Stimulated activated CD4-positive, alpha-beta T cell treated with anti-CD3 and anti-CD28 coated beads, Interleukin-15, amount 100 ng/mL, for 48 hours (primary cell): ENCODE data around the gene ARHGAP42.
"Not testable (repeated sequence)": the region's sequence is repeated elsewhere in the genome, so short reads cannot be mapped to it uniquely, and the experiment has no call there.

Experiments used
- DNase-seq, 2 donors: peaks; one replicate each; pipeline ENCODE4 v3.0.0-alpha.2; 2020; ENCODE audit warnings: low read depth in 2 of 2

ARHGAP42 gene

GRCh38 chr11:100719809-100720221 is 32.7 kb downstream of the ARHGAP42 start:
- no peak for DNase-seq

GRCh38 chr11:100726680-100727079 is 39.6 kb downstream of the ARHGAP42 start:
- DNase-seq: no peak

DNA sequence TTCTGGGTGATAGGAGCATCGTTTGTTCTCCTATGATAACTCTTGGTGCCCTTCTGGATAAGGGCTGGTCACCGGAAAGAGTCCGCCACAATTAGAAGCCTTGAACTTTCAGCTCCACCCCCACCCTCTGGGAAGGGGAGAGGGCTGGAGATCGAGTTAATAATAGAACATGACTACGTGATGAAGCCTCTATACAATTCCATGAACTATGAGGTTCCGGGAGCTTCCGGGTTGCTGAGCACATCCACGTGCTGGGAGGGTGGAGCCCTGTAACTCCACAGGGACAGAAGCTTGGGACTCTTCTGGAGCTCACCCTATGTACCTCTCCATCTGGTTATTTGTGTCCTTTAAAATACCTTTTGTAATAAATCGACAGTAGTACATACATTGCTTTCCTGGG is 40.3 kb downstream of the ARHGAP42 start:
- DNase-seq: no peak

DNA sequence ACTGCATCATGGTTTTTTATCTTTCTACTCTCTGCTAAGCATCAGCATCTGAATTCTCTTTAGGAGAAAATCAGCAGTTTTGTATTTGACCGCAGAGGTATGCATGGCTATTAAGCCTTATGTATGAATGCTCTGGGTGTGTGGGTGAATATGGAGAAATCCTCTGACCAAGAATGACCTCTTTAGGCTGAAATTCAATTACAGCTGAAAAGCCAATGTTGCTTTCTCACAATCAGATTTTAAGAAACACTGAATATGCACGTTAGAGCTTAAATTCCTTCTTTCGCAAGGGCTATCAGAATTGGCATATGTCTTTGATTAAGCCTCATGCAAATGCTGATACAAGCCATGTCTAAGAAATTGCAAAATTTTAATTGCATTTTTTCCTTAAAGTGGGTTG is 43.2 kb downstream of the ARHGAP42 start:
- DNase-seq: no peak

- DNase-seq: no peak
Observed at GRCh38 chr11:100731471-100731870, 44.4 kb downstream of the ARHGAP42 start.

- no peak for DNase-seq
Observed at GRCh38 chr11:100732949-100733348, 45.9 kb downstream of the ARHGAP42 start.

DNA sequence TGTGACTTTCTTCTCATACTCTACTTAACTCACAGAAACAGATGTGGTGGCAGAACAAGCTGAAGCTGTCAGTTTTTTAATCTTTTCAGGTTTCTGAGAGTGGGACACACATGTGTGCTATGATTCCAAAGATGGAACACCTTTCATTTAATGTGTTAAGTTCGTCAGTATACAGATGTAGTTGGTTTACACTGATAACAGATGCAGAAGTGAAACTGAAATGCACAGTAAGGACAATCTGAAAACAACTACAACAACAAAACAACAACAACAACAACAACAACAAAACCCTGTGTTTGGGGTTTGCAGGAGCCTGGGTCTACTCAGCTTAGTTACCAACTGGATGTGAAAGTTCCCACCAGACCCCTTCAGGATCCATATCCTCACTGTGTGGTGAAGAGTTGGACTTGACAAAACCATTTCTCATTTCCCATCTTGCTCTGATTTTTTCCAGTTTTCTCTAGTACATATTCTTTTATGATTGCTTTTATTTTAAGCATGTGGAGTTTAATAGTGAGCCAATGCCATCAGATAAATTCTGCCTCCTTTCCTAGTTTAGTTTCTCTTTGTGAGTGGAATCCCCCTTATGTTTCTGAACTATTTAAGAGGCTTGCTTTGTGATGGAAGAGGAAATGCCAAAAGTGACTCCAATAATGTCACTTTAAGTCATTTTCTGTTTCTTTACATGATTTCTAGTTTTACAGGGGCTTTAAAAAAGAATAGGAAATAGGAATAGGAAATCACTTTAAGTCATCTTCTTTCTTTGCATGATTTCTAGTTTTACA is 47.8 kb downstream of the ARHGAP42 start:
- DNase-seq: no peak

DNA sequence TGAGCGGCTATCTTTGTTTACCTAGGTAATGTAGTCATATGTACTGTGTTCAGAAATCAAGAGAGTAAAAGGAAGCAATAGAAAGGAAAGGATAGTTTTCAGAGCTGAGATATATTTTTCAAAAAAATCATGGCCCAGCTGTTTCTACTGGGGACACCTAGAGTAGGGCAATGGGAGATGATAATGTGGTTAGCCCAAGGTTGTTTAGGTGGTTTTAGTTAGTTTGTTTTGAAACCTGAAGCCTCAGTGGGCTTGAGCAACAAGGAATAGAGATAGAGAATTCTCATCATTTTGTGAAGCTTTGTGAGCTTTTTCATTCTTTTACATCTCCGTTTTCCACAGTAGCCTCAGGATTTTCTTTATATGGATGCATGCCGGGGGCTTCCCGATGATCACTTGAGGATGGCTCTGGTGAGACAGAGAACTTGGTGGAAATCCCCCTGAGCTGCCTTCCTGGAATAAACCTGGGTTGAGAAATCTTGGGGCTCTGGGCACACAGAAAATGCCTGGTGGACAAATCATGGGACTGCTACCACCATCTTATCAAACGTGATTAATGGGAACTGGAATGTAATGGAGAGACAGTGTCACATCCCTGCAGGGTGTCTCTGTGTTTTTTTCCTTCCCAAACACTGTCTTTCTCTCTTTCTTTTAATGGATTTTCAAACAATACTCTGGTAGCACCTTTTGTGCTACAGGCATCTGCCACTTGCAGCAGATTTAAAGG is 49.0 kb downstream of the ARHGAP42 start:
- no peak for DNase-seq

GRCh38 chr11:100738701-100739270 is 51.7 kb downstream of the ARHGAP42 start:
- DNase-seq: no peak

GRCh38 chr11:100739666-100740065 is 52.6 kb downstream of the ARHGAP42 start:
- DNase-seq: no peak

GRCh38 chr11:100740440-100740839 is 53.4 kb downstream of the ARHGAP42 start:
- no peak for DNase-seq

- DNase-seq: no peak
Observed at GRCh38 chr11:100741866-100742625, 55.0 kb downstream of the ARHGAP42 start.

DNA sequence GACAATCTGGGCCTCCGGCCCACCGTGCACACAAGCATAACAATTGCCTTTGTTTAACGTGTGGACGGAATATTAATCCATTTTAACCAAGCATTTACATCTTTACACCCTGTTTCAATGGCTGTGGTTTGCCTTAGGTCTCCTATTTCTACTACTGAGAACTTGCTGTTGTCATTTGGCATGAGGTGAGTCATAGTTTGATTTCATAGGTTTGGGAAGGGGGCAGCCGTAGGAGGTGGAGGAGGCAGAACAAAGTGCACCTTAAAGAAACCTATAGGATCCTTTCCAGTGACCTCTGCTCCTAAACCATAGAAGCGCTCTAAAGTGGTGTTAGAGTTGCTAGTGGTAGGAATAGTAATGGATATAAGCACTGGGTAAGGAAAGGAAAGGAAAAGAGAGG is 59.4 kb downstream of the ARHGAP42 start:
- DNase-seq: no peak

DNA sequence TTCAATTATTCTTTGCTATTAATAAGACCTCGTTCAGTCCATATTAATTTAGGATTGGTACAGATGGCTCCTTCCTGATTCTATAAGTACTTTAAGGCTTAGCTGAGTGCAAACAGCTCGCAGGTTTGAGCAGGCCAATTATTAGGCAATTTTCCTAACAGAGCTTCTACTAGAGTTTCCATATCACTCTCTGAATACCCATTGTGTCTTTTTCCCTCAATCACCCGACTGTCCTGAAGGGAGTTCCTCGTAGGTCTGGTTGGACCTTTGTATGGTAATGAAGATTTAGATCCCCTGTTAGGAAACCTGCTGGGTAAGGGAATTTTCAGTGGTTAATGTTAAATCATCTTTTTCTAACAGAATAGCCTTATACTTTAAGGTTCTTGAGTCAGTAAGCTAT is 61.1 kb downstream of the ARHGAP42 start:
- no peak for DNase-seq

- DNase-seq: not testable (repeated sequence)
Observed at GRCh38 chr11:100749887-100750565, 62.9 kb downstream of the ARHGAP42 start.

DNA sequence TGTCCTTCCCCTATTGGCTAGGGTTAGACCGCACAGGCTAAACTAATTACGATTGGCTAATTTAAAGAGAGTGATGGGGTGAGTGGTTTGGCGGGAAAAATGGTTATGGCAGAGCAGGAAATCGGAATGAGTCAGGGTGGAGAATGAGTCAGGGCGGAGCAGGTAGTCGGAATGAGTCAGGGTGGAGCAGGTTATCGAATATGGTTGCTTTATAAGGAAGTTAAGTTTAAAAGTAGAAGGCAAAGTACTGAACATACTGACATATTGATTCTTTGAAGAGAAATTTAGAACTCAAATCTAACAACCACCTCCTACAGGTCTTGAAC is 63.4 kb downstream of the ARHGAP42 start:
- DNase-seq: not testable (repeated sequence)

- no peak for DNase-seq
Observed at GRCh38 chr11:100752371-100753171, 65.5 kb downstream of the ARHGAP42 start.

DNA sequence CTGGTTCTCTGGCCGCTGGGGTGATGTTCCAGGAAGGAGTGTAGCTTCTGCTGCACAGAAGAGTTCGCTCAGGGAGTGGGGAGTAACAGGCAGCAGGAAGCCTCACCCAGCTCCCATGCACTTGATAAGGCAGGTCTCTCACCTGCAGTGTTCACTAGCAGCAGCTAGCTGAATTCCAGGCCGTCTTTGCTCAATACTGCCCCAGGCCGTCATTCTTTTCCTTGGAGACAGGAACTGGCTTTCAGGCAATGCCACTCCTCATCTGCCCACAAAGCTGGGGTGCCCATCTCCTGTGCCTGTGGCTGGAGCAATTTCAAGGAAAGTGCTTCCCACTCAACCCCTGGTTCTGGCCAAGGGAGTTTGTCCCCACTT is 66.1 kb downstream of the ARHGAP42 start:
- DNase-seq: no peak

DNA sequence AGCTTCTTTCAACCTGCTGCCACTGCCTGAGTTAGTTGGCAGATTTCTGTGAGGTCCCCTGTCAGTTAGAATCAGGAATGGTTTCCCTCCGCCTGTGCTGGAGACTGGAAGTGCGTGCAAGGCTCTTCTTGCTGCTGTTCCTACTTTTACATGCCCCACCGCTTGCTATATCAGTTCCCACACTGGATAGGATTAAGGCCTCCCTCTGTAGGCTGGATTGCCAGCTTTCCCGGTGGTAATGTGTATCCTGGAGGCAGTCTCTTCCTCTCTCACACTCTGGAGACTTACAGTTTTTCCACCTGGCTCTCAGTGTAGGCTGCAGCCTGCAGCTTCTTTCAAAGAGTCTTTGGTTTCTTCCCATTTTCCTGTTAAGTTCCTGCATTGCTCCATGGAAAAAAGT is 66.5 kb downstream of the ARHGAP42 start:
- DNase-seq: no peak

GRCh38 chr11:100756559-100756958 is 69.5 kb downstream of the ARHGAP42 start:
- DNase-seq: no peak

DNA sequence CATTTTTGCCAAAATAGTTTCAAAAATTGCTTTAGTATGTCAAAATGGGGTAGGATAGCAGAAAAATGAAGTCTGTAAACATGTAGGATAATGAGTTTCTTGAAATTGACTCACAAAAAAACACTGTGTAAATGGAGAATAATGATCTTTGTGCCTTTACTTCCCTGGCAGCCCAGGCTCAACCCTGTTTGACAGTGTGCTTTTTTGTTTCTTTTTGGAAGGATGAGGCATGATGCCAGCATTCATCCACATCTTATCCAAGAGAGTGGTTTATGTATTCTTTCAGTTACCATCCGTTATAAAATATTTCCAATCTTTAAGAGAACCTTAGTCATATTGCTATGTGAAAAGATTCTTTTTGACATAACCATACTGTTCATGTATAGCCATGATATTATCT is 70.6 kb downstream of the ARHGAP42 start:
- no peak for DNase-seq
